ENCODE data around the gene ARHGEF7. TPM values are rescaled to one million over a fixed set of nuclear protein-coding genes. Genes with fewer than 3 reads are reported as not detected.

The ARHGEF7 gene
- total and polyA plus RNA-seq, 4 experiments from 2014 or later: 6.6 to 73.7 (median 40.7) TPM

DNA sequence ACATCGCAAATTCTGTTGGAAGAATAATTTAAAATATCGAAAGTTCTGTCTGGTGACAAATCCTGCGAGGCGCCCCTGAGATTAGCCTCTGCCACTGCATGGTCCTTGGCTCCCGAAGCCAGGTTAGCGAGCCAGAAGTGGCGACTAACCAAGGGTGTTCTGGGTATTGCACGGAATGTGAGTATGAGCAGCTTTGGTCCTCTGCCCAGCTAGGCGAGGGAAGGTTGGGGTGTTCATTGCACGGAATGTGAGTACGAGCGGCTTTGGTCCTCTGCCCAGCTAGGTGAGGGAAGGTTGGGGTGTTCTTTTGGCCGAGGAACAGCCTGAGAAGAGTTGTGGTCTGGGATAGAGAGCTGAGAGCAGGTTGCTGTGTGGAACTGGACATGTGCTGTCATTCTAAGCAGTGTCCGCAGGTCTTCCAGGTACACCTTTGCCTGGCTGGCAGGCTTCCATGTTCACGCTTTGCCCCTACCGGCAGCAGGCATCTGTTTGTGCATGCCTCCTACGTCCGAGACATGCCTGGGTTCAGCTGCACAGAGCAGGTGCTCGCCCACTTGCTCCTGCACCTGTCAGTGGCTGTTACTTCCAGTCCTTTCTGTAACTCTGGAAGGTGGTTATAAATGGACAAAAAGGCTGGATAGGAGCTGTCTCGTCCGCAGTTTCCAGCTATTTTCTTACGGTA lies 187.1 kb downstream of the ARHGEF7 start:
- Mint-ChIP-seq H3K27ac (no peak overlapping the region), H3K9me3 (peaks cover 0 to 2% (median 0%) of the 10 kb centered on the region in 8 donors), H3K4me3 (no peak overlapping the region), H3K36me3 (peaks cover 81 to 86% of the 10 kb centered on the region in 2 donors), H3K4me1 (peaks cover 1 to 14% (median 4%) of the 10 kb centered on the region in 4 donors), H3K27me3 (no peaks in the 10 kb centered on the region)
- H3K27me3 ChIP-seq (ENCODE audit: insufficient read depth, low read length): no peaks in the 10 kb centered on the region
- H3K36me3 ChIP-seq (ENCODE audit: insufficient read depth, low read length): peaks cover 40% of the 10 kb centered on the region
- no peak for DNase-seq
- intact Hi-C loops (cut with micrococcal nuclease): no loop called here
- no peak overlapping the region for H3K4me3 ChIP-seq (ENCODE audit: low read length in 2 of 2)
- no peaks in the 10 kb centered on the region for H3K4me1 ChIP-seq (ENCODE audit: insufficient read depth, low read length)
- no peaks in the 10 kb centered on the region for H3K9me3 ChIP-seq (ENCODE audit: control insufficient read depth in 1 of 2, low read length in 2 of 2)
- ChIA-PET CTCF (ENCODE audit: partially characterized antibody) (no interaction called here), POLR2A (ENCODE audit: partially characterized antibody) (no interaction called here)
- no peak overlapping the region for H3K27ac ChIP-seq (ENCODE audit: low read depth, low read length)

DNA sequence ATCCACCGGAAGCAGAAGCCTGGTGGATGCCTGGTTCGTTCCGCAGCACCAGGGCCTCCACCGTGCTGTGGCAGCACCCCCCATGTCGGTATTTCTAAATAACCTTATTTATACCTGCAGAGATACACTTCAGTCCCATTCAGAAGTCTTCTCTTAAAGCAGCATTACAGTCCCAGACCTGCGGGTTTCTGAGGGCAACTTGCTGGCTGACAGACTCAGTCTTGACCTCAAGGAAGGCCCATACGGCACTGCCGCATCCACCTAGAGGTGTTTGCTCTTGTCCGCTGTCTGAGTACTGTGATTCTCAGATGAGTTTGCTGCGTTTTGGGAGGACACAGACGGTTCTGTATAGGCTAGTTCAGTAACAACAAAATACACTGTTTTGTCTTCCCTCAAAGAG lies 188.4 kb downstream of the ARHGEF7 start:
- Mint-ChIP-seq H3K27me3 (no peaks in the 10 kb centered on the region), H3K4me3 (no peak overlapping the region), H3K9me3 (peaks cover 0 to 2% (median 0%) of the 10 kb centered on the region in 8 donors), H3K27ac (no peak overlapping the region), H3K4me1 (peaks cover 0 to 7% (median 3%) of the 10 kb centered on the region in 4 donors), H3K36me3 (peaks cover 79 to 80% of the 10 kb centered on the region in 2 donors)
- no peak for DNase-seq
- H3K27ac ChIP-seq (ENCODE audit: low read depth, low read length): no peak overlapping the region
- H3K36me3 ChIP-seq (ENCODE audit: insufficient read depth, low read length): peaks cover 40% of the 10 kb centered on the region
- H3K4me3 ChIP-seq (ENCODE audit: low read length in 2 of 2): no peak overlapping the region
- intact Hi-C loops (cut with micrococcal nuclease): no loop called here
- no peaks in the 10 kb centered on the region for H3K4me1 ChIP-seq (ENCODE audit: insufficient read depth, low read length)
- no peaks in the 10 kb centered on the region for H3K9me3 ChIP-seq (ENCODE audit: control insufficient read depth in 1 of 2, low read length in 2 of 2)
- ChIA-PET POLR2A (ENCODE audit: partially characterized antibody) (no interaction called here), CTCF (ENCODE audit: partially characterized antibody) (no interaction called here)
- no peaks in the 10 kb centered on the region for H3K27me3 ChIP-seq (ENCODE audit: insufficient read depth, low read length)

DNA sequence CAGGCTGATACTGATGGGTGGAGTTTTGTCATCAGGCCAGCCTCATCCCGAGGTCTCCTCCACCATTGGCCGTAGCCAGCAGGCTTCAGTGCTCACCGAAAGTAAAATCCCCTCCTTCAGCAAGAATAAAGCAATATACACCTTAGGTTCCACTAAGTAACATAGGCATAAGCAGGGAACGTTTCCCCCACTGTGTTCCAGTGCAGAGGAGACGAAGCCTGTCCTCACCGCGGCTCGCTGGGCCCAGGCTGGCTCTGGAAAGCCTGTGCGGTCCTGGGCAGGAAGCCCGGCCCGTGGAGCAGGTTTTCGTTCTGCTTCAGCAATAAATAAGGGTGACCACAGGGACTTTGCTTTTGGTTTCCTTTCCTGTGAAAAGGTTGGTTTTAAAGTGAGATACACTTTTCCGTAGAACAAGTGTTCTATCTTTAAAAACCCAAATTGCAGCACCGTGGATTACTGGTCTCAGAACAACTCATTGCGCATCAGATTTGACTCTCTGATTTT lies 189.0 kb downstream of the ARHGEF7 start:
- H3K9me3 Mint-ChIP-seq: peaks cover 0 to 2% (median 0%) of the 10 kb centered on the region in 8 donors
- H3K27me3 ChIP-seq (ENCODE audit: insufficient read depth, low read length): no peaks in the 10 kb centered on the region
- no peak for DNase-seq
- peaks cover 40% of the 10 kb centered on the region for H3K36me3 ChIP-seq (ENCODE audit: insufficient read depth, low read length)
- no peak overlapping the region for H3K27ac ChIP-seq (ENCODE audit: low read depth, low read length)
- no peak overlapping the region for H3K4me3 ChIP-seq (ENCODE audit: low read length in 2 of 2)
- H3K4me3 Mint-ChIP-seq: peak overlapping the region in 1 of 8 donors; percentile 49
- H3K27me3 Mint-ChIP-seq: no peaks in the 10 kb centered on the region
- H3K27ac Mint-ChIP-seq: no peak overlapping the region
- no peaks in the 10 kb centered on the region for H3K4me1 ChIP-seq (ENCODE audit: insufficient read depth, low read length)
- peaks cover 78 to 85% of the 10 kb centered on the region in 2 donors for H3K36me3 Mint-ChIP-seq
- H3K9me3 ChIP-seq (ENCODE audit: control insufficient read depth in 1 of 2, low read length in 2 of 2): no peaks in the 10 kb centered on the region
- intact Hi-C loops (cut with micrococcal nuclease): no loop called here
- peaks cover 0 to 7% (median 3%) of the 10 kb centered on the region in 4 donors for H3K4me1 Mint-ChIP-seq
- POLR2A ChIA-PET (ENCODE audit: partially characterized antibody): no interaction called here
- CTCF ChIA-PET (ENCODE audit: partially characterized antibody): no interaction called here

DNA sequence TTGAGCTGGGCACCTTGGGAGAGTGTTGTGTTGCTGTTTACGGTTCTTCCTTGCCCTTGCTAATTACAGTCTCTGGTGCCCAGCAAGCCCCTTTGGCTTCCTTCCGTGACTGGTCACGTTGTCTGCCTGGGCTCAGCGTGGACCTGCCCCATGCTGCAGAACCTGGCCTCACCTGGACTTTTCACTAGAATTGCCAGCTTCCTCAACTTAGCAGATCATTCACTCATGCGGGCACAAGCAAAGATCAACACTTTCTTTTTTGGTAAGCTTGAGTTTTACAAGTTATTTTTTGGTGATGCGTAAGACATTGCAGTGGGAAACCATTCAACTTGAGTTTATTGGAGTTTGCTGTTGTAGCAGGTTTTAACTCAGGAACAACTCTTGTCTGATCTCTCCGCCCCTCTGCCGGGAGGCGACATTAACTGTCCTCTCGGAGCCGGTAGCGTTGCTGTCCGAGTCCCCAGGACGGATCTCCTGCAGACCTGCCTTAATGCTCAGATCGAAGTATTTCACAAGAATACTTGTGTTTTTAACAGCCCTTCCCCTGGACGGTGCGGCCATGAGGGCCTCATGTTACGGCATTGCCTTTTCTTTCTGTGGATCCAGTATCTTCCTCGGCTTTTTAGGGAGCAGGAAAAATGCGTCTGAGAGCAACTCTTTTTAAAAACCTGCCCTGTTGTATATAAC lies 189.6 kb downstream of the ARHGEF7 start:
- Mint-ChIP-seq H3K27me3 (no peaks in the 10 kb centered on the region), H3K4me1 (peaks cover 0 to 7% (median 3%) of the 10 kb centered on the region in 4 donors), H3K4me3 (peak overlapping the region in 1 of 8 donors; percentile 20), H3K9me3 (peaks cover 0 to 2% (median 0%) of the 10 kb centered on the region in 8 donors), H3K27ac (peak overlapping the region in 1 of 7 donors; percentile 82), H3K36me3 (peaks cover 82 to 91% of the 10 kb centered on the region in 2 donors)
- H3K4me3 ChIP-seq (ENCODE audit: low read length in 2 of 2): no peak overlapping the region
- peaks cover 40% of the 10 kb centered on the region for H3K36me3 ChIP-seq (ENCODE audit: insufficient read depth, low read length)
- no peaks in the 10 kb centered on the region for H3K27me3 ChIP-seq (ENCODE audit: insufficient read depth, low read length)
- H3K9me3 ChIP-seq (ENCODE audit: control insufficient read depth in 1 of 2, low read length in 2 of 2): no peaks in the 10 kb centered on the region
- intact Hi-C loops (cut with micrococcal nuclease): no loop called here
- DNase-seq: no peak
- no peaks in the 10 kb centered on the region for H3K4me1 ChIP-seq (ENCODE audit: insufficient read depth, low read length)
- ChIA-PET POLR2A (ENCODE audit: partially characterized antibody) (no interaction called here), CTCF (ENCODE audit: partially characterized antibody) (no interaction called here)
- no peak overlapping the region for H3K27ac ChIP-seq (ENCODE audit: low read depth, low read length)

DNA sequence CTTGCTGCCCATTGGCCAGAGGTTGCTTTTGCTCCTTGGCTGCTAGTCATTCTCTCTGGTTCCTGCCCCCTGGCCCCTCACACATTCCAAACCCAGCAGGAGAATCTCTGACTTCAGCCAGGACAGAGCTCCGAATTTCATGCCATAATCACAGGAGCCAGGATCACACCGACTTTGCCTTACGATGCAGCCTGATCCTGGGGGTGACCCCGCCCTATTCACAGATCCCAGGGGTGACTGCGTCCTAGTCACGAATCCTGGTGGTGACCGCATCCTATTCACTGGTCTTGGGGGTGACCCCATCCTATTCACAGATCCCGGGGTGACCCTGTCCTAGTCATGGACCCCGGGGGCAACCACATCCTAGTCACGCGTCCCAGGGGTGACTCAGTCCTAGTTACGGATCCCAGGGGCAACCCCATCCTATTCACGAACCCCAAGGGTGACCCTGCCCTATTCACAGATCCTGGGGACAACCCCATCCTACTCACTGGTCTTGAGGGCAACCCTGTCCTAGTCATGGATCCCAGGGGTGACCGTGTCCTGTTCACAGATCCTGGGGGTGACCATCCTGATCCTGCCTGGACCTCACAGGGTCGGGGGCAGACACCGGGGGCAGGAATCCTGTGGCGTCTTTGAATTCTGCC lies 198.0 kb downstream of the ARHGEF7 start:
- H3K36me3 ChIP-seq (ENCODE audit: insufficient read depth, low read length): no peaks in the 10 kb centered on the region
- intact Hi-C loops (cut with micrococcal nuclease): no loop called here
- H3K27ac ChIP-seq (ENCODE audit: low read depth, low read length): no peak overlapping the region
- peaks cover 0 to 6% (median 3%) of the 10 kb centered on the region in 4 donors for H3K4me1 Mint-ChIP-seq
- no peak overlapping the region for H3K27ac Mint-ChIP-seq
- no peaks in the 10 kb centered on the region for H3K27me3 Mint-ChIP-seq
- POLR2A ChIA-PET (ENCODE audit: partially characterized antibody): no interaction called here
- H3K9me3 Mint-ChIP-seq: peaks cover 5 to 24% (median 16%) of the 10 kb centered on the region in 8 donors
- H3K9me3 ChIP-seq (ENCODE audit: control insufficient read depth in 1 of 2, low read length in 2 of 2): no peaks in the 10 kb centered on the region
- peaks cover 40 to 63% of the 10 kb centered on the region in 2 donors for H3K36me3 Mint-ChIP-seq
- CTCF ChIA-PET (ENCODE audit: partially characterized antibody): no interaction called here
- H3K4me1 ChIP-seq (ENCODE audit: insufficient read depth, low read length): no peaks in the 10 kb centered on the region
- no peak for DNase-seq
- H3K4me3 Mint-ChIP-seq: no peak overlapping the region
- H3K27me3 ChIP-seq (ENCODE audit: insufficient read depth, low read length): no peaks in the 10 kb centered on the region
- H3K4me3 ChIP-seq (ENCODE audit: low read length in 2 of 2): no peak overlapping the region

DNA sequence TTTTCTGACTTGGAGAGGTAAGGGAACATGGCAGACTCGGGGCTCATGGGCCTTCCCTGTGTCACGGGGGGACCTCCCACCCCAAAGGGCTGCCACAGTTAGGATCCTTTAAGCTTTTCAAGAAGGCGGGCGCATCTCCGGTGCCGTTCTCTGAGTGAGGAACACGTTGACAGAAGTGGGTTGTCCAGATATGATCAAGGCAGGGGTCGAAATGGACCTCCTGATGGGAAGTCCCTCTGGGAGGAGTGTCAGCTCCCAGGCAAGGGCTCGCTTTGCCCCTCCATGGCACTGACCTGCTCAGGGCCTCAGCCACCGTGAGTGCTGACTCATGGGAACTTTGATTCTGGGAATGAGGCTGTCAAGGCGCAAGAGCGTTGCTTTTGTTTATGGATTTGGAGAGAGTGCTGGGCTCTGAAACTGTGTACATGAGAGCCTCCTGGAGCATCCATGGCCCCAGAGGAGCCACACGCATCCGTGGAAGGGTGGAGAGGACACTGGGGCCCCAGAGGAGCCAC lies 198.9 kb downstream of the ARHGEF7 start:
- H3K4me3 ChIP-seq (ENCODE audit: low read length in 2 of 2): no peak overlapping the region
- intact Hi-C loops (cut with micrococcal nuclease): no loop called here
- Mint-ChIP-seq H3K4me3 (no peak overlapping the region), H3K4me1 (peaks cover 0 to 6% (median 3%) of the 10 kb centered on the region in 4 donors), H3K27me3 (no peaks in the 10 kb centered on the region), H3K27ac (no peak overlapping the region), H3K9me3 (peaks cover 5 to 24% (median 16%) of the 10 kb centered on the region in 8 donors), H3K36me3 (peaks cover 35 to 54% of the 10 kb centered on the region in 2 donors)
- no peaks in the 10 kb centered on the region for H3K4me1 ChIP-seq (ENCODE audit: insufficient read depth, low read length)
- H3K9me3 ChIP-seq (ENCODE audit: control insufficient read depth in 1 of 2, low read length in 2 of 2): no peaks in the 10 kb centered on the region
- ChIA-PET CTCF (ENCODE audit: partially characterized antibody) (no interaction called here), POLR2A (ENCODE audit: partially characterized antibody) (no interaction called here)
- no peak for DNase-seq
- H3K36me3 ChIP-seq (ENCODE audit: insufficient read depth, low read length): no peaks in the 10 kb centered on the region
- H3K27me3 ChIP-seq (ENCODE audit: insufficient read depth, low read length): no peaks in the 10 kb centered on the region
- H3K27ac ChIP-seq (ENCODE audit: low read depth, low read length): no peak overlapping the region

DNA sequence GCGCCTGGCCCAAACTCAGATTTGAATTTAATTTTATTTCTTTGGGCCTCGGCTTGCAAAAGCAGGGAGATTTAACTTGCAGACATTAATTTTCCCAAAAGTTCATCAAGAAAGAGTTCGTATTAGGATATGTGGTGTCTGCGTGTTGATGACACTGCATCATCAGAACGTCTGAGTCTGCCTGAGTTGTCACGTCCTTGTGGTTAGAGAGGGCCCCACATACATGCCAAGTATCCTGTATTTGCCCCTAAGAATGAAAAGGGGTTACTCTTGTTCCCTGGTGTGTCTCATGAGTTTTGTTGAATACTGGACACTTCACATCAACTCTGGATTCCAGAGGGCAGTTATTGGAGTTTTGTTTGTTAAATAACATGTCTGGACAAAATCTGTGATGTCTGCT lies 199.7 kb downstream of the ARHGEF7 start:
- H3K9me3 Mint-ChIP-seq: peaks cover 5 to 24% (median 16%) of the 10 kb centered on the region in 8 donors
- H3K36me3 Mint-ChIP-seq: peaks cover 30 to 45% of the 10 kb centered on the region in 2 donors
- H3K4me3 Mint-ChIP-seq: no peak overlapping the region
- H3K27ac ChIP-seq (ENCODE audit: low read depth, low read length): no peak overlapping the region
- peaks cover 0 to 6% (median 3%) of the 10 kb centered on the region in 4 donors for H3K4me1 Mint-ChIP-seq
- intact Hi-C loops (cut with micrococcal nuclease): no loop called here
- DNase-seq: no peak
- no peaks in the 10 kb centered on the region for H3K9me3 ChIP-seq (ENCODE audit: control insufficient read depth in 1 of 2, low read length in 2 of 2)
- CTCF ChIA-PET (ENCODE audit: partially characterized antibody): no interaction called here
- H3K4me1 ChIP-seq (ENCODE audit: insufficient read depth, low read length): no peaks in the 10 kb centered on the region
- no peak overlapping the region for H3K27ac Mint-ChIP-seq
- POLR2A ChIA-PET (ENCODE audit: partially characterized antibody): no interaction called here
- no peaks in the 10 kb centered on the region for H3K27me3 ChIP-seq (ENCODE audit: insufficient read depth, low read length)
- H3K27me3 Mint-ChIP-seq: no peaks in the 10 kb centered on the region
- H3K36me3 ChIP-seq (ENCODE audit: insufficient read depth, low read length): no peaks in the 10 kb centered on the region
- H3K4me3 ChIP-seq (ENCODE audit: low read length in 2 of 2): no peak overlapping the region

All from CD4-positive, alpha-beta memory T cell (primary cell).